GM12878 (cell line): ENCODE measurements around the gene CAPN2. TPM values are rescaled to one million over a fixed set of nuclear protein-coding genes. Genes with fewer than 3 reads are reported as not detected.
"Not testable (repeated sequence)": the region's sequence is repeated elsewhere in the genome, so short reads cannot be mapped to it uniquely, and the experiment has no call there.

Experiments used
- ATAC-seq: fragments of 200-7000 bp; cut with Tn5 transposase; 3 replicates; pipeline ENCODE4 v1.9.1; 2020; ENCODE audit warnings: mild to moderate bottlenecking, moderate library complexity
- BruUV-seq: library from RNA; stranded (reverse); fragments of 400-500 nt; replicated peaks from 2 replicates; lab custom pipeline; 2021; lab: Mats Ljungman, UMichigan
- CTCF ChIA-PET: fragments of 300-600 bp; sonication (Branson Sonifier 250); formaldehyde crosslinking; extraction: SDS; loops from one replicate; lab custom pipeline; 2021; ENCODE audit warnings: inconsistent platforms; lab: Yijun Ruan, JAX
- POLR2A ChIA-PET: fragments of 350-600 bp; formaldehyde crosslinking; extraction: SDS; loops from one replicate; lab custom pipeline; 2021; ENCODE audit warnings: inconsistent platforms; lab: Charles Lee
- RAD21 ChIA-PET: fragments of 300-600 bp; sonication (Branson Sonifier 250); formaldehyde crosslinking; loops from one replicate; lab custom pipeline; 2023; ENCODE audit warnings: antibody characterized with exemption; ENCODE audit not compliant: unreplicated experiment; lab: Charles Lee
- SMC1A ChIA-PET: fragments of 300-600 bp; sonication (Branson Sonifier 250); formaldehyde crosslinking; loops from one replicate; lab custom pipeline; 2023; ENCODE audit not compliant: unreplicated experiment, uncharacterized antibody; lab: Charles Lee
- DNase-seq: peaks from one replicate; pipeline ENCODE4 v3.0.0-alpha.2; 2011; ENCODE audit warnings: low read depth, low spot score
- FAIRE-seq: peaks from 3 replicates; lab custom pipeline; 2011; peaks lifted over from hg19 to GRCh38; lab: Jason Lieb, UNC
- H2AFZ ChIP-seq: 2 replicates; pipeline ENCODE4 v1.6.0; 2011; ENCODE audit warnings: low read depth, low read length, control low read depth; ENCODE audit not compliant: control insufficient read depth
- H3K27ac ChIP-seq: 2 replicates; pipeline ENCODE4 v1.5.1; 2011; ENCODE audit warnings: control low read depth; ENCODE audit not compliant: control insufficient read depth, insufficient read depth
- H3K27me3 ChIP-seq, 2 experiments: replicated peaks in 1 of 2; 2 replicates each; pipeline versions ENCODE4 v1.6.0 to v1.6.1; 2011; ENCODE audit warnings: low read length in 1 of 2; ENCODE audit not compliant: control insufficient read depth in 2 of 2, insufficient read depth in 2 of 2
- H3K36me3 ChIP-seq, 2 experiments: 2 replicates each; pipeline ENCODE4 v1.5.1; 2011; ENCODE audit warnings: low read length in 1 of 2; ENCODE audit not compliant: control insufficient read depth in 2 of 2, insufficient read depth in 2 of 2
- H3K4me1 ChIP-seq: 2 replicates; pipeline ENCODE4 v1.6.1; 2011; ENCODE audit warnings: mild to moderate bottlenecking, low read length, moderate library complexity, mixed read lengths; ENCODE audit not compliant: control insufficient read depth, insufficient read depth
- H3K4me2 ChIP-seq: 2 replicates; pipeline ENCODE4 v1.6.0; 2011; ENCODE audit warnings: control low read depth; ENCODE audit not compliant: control insufficient read depth, insufficient read depth
- H3K4me3 ChIP-seq: fragments of 200-600 bp; sonication (generic); 2 replicates; pipeline ENCODE4 v1.5.1; 2016
- H3K79me2 ChIP-seq: 2 replicates; pipeline ENCODE4 v1.6.0; 2011; ENCODE audit warnings: low read length; ENCODE audit not compliant: control insufficient read depth, insufficient read depth
- H3K9ac ChIP-seq: 2 replicates; pipeline ENCODE4 v1.8.0; 2011; ENCODE audit warnings: low read length, control low read depth, mixed read lengths; ENCODE audit not compliant: control insufficient read depth, insufficient read depth
- H3K9me3 ChIP-seq: replicated peaks from 3 replicates; pipeline ENCODE4 v1.5.1; 2011; ENCODE audit warnings: mild to moderate bottlenecking, low read length; ENCODE audit not compliant: control insufficient read depth, insufficient read depth
- H4K20me1 ChIP-seq: 2 replicates; pipeline ENCODE4 v1.6.0; 2011; ENCODE audit not compliant: control insufficient read depth, insufficient read depth
- CHD1 ChIP-seq: IDR thresholded peaks from 2 replicates; pipeline ENCODE4 v1.6.1; 2012; ENCODE audit warnings: low read depth, low read length, improper control_type of control experiment
- IKZF1 ChIP-seq: fragments of 450-650 bp; conservative IDR thresholded peaks from 2 replicates; pipeline ENCODE4 v1.6.1; 2017; ENCODE audit warnings: antibody characterized with exemption, mild to moderate bottlenecking
- RFX5 ChIP-seq: IDR thresholded peaks from 2 replicates; pipeline ENCODE4 v1.6.1; 2011; ENCODE audit warnings: low read depth, low read length, improper control_type of control experiment
- SMC3 ChIP-seq: IDR thresholded peaks from 2 replicates; pipeline ENCODE4 v1.6.1; 2011; ENCODE audit warnings: low read length, improper control_type of control experiment, borderline replicate concordance
- WGBS: methylation state at CpG from one replicate; pipeline ENCODE4 v1.1.6; 2016; ENCODE audit warnings: low lambda C conversion rate; ENCODE audit not compliant: insufficient replicate concordance, insufficient coverage; ENCODE audit errors: missing lambda C conversion rate; 5-methylcytosine and 5-hydroxymethylcytosine counted together
- in situ Hi-C: fragments of 300-500 bp; cut with MboI; formaldehyde crosslinking; loops from 9 replicates; pipeline ENCODE4 v1.14.3; 2018; ENCODE audit warnings: mixed read lengths
- intact Hi-C: fragments of 100-400 bp; cut with micrococcal nuclease; formaldehyde crosslinking; loops from one replicate; pipeline ENCODE4 v1.14.2; 2022; ENCODE audit not compliant: unreplicated experiment
- polyA plus RNA-seq, 11 experiments: library from polyadenylated mRNA; depleted of rRNA in 4 of 11; unstranded in 6 of 11; stranded (reverse) in 5 of 11; fragments of >200 nt; fragmentation: Nextera tagmentation in 4 of 11; fragmentation: Illumina TruSeq in 1 of 11; extraction: Ambion mirVana in 4 of 11; extraction: Trizol in 1 of 11; gene quantifications; 1 replicate in 1 of 11; 2 replicates in 10 of 11; pipeline versions ENCODE4 v1.2.1 to v1.2.3, GENCODE V29; 2011 to 2016; ENCODE audit warnings: inconsistent platforms in 2 of 11, missing spikeins in 2 of 11, low read depth in 1 of 11
- total RNA-seq, 4 experiments: library from RNA; depleted of rRNA in 3 of 4; stranded (reverse); fragments of >200 nt in 3 of 4; fragmentation: Illumina TruSeq in 1 of 4; extraction: Trizol in 1 of 4; gene quantifications; 2 replicates each; pipeline versions ENCODE4 v1.2.1 to v1.2.3, GENCODE V29; 2013 to 2021

Gene CAPN2
- total and polyA plus RNA-seq, 10 of the 15 experiments (the other 5 are each of a cell fraction or from before 2014, with no cell fraction given): 6.0 to 21.4 (median 16.6) TPM

GRCh38 chr1:223739366-223740037 lies 27.2 kb downstream of the CAPN2 start:
- ChIA-PET SMC1A (interaction anchor here (2.3 kb wide), 1 partner anchor 11 kb away, joined by 5 read pairs; no protein-coding TSS in a partner anchor), CTCF (interaction anchor here (1.0 to 4.3 kb wide), 2 partner anchors 10 to 18 kb away, joined by 3 to 19 read pairs; no protein-coding TSS in a partner anchor), POLR2A (no interaction called here), RAD21 (no interaction called here)
- Histone ChIP-seq H3K4me2 (no peak overlapping the region), H3K4me1 (no peaks in the 10 kb centered on the region), H3K9ac (no peak overlapping the region), H3K36me3 (no peaks in the 10 kb centered on the region), H2AFZ (no peak overlapping the region), H4K20me1 (no peaks in the 10 kb centered on the region), H3K27ac (no peak overlapping the region), H3K27me3 (no peaks in the 10 kb centered on the region), H3K4me3 (no peak overlapping the region), H3K79me2 (no peaks in the 10 kb centered on the region), H3K9me3 (no peaks in the 10 kb centered on the region)
- DNase-seq: no peak
- no peak for FAIRE-seq
- TF ChIP-seq RFX5: no peak
- no peak for TF ChIP-seq SMC3
- TF ChIP-seq IKZF1: no peak
- no peak for TF ChIP-seq CHD1
- ATAC-seq: no peak
- in situ Hi-C loops: no loop called here
- 68% methylated on average over 7 of the region's 7 CpGs for WGBS
- intact Hi-C loops: no loop called here
- no TSS peak for BruUV-seq

GRCh38 chr1:223740038-223740736 lies 27.8 kb downstream of the CAPN2 start:
- ChIA-PET CTCF (interaction anchor here (1.0 to 4.3 kb wide), 3 partner anchors 9 to 52 kb away, joined by 3 to 19 read pairs (median 3); no protein-coding TSS in a partner anchor), SMC1A (interaction anchor here (0.7 kb wide), 1 partner anchor 733 kb away, joined by 3 read pairs; no protein-coding TSS in a partner anchor)
- H3K4me1 ChIP-seq, ATAC-seq, H4K20me1 ChIP-seq, H3K27ac ChIP-seq, DNase-seq, H3K27me3 ChIP-seq, POLR2A ChIA-PET, H3K9ac ChIP-seq, H3K79me2 ChIP-seq, H3K4me3 ChIP-seq, H3K9me3 ChIP-seq, RAD21 ChIA-PET, intact Hi-C loops, H3K4me2 ChIP-seq, H2AFZ ChIP-seq, H3K36me3 ChIP-seq, BruUV-seq, FAIRE-seq, in situ Hi-C loops: not testable (repeated sequence)
- 82% methylated on average over 10 of the region's 10 CpGs for WGBS
